SK-N-MC (cell line): ENCODE results near the gene ADAMTS13.

Source experiments
- EZH2 ChIP-seq: fragments of 200-600 bp; sonication (generic); IDR thresholded peaks from one replicate; pipeline ENCODE4 v1.6.1; 2017; ENCODE audit warnings: antibody characterized with exemption
- POLR2AphosphoS5 ChIP-seq: IDR thresholded peaks from 2 replicates; pipeline ENCODE4 v1.6.1; 2012; ENCODE audit warnings: mild to moderate bottlenecking, low read depth, low read length, borderline replicate concordance

DNA sequence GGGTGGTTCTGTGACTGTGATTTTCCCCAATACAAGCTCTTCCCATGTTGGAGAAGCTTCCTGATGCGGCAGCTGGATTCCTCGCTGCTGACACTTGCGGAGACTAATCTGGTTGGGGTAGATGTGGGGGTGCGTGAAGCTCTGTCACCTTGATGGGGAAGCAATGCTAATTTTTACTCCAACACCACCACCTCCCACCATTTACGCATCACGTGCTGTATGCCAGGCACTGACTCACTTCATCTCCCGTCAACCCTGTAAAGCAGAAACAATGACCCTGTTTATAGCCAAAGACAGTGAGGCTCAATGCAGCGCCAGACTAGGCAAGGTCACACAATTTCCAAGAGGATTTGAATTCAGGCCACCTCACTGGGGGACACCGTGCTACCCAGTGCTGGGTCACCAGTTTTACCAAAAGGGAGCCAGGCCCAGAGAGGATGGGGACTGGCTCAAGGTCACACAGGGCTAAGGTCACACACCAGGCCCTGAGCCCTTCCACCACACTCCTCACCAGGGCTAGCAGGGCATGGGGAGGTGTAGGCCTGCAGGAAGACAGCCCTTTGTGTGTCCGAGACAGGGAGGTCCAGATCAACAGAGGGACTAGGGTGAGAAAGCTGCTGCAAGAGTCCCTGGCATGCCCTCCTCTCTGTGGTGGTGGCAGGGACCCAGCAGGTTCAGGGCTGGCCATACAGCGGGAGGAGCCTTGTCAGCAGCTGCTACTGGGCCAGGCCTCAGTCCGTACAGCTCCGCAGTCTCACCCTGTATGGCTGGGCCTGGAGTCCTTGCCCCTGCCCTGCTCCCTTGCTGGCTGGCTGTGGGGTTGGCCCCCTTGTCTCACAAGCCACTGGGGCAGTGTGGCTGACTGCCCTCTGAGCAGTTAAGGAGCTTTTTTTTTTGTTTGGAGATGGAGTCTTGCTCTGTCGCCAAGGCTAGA lies 42.7 kb upstream of the ADAMTS13 start:
- TF ChIP-seq POLR2AphosphoS5 (no peak), EZH2 (no peak)
